PC-9 (cell line): ENCODE results near the gene PITPNC1. TPM values are rescaled to one million over a fixed set of nuclear protein-coding genes. Genes with fewer than 3 reads are reported as not detected.

Experiments used
- BruUV-seq: library from RNA; stranded (reverse); fragments of 400-500 nt; replicated peaks from 2 replicates; lab custom pipeline; 2021; lab: Mats Ljungman, UMichigan
- CTCF ChIA-PET: fragments of 300-600 bp; sonication (Branson Sonifier 250); formaldehyde crosslinking; loops from one replicate; lab custom pipeline; 2022; ENCODE audit warnings: antibody characterized with exemption; lab: Charles Lee
- POLR2A ChIA-PET: fragments of 300-600 bp; sonication (Branson Sonifier 250); formaldehyde crosslinking; loops from one replicate; lab custom pipeline; 2022; ENCODE audit warnings: antibody characterized with exemption; ENCODE audit not compliant: unreplicated experiment; lab: Charles Lee
- DNase-seq, 2 experiments: peaks; one replicate each; pipeline versions ENCODE4 v3.0.0 to v3.0.0-alpha.2; 2015 to 2022; ENCODE audit warnings: mixed read lengths in 1 of 2
- H2AFZ ChIP-seq: fragments of 200-600 bp; sonication (generic); 2 replicates; pipeline ENCODE4 v1.8.1; 2017; ENCODE audit warnings: antibody characterized with exemption
- H3F3A ChIP-seq: fragments of 200-600 bp; sonication (generic); 2 replicates; pipeline ENCODE4 v1.8.1; 2017; ENCODE audit warnings: antibody characterized with exemption, mild to moderate bottlenecking, low read depth; ENCODE audit not compliant: insufficient read depth
- H3K27ac ChIP-seq: fragments of 200-600 bp; sonication (generic); 2 replicates; pipeline ENCODE4 v1.6.1; 2016; ENCODE audit warnings: mixed run types
- H3K27me3 ChIP-seq: fragments of 200-600 bp; sonication (generic); 2 replicates; pipeline ENCODE4 v1.6.1; 2016; ENCODE audit warnings: low read depth, mixed run types; ENCODE audit not compliant: insufficient read depth
- H3K36me3 ChIP-seq: fragments of 200-600 bp; sonication (generic); 2 replicates; pipeline ENCODE4 v1.6.1; 2016; ENCODE audit warnings: low read depth, mixed run types
- H3K4me1 ChIP-seq: fragments of 200-600 bp; sonication (generic); replicated peaks from 2 replicates; pipeline ENCODE4 v1.6.1; 2016; ENCODE audit warnings: mixed run types; ENCODE audit not compliant: insufficient read depth
- H3K4me2 ChIP-seq: fragments of 200-600 bp; sonication (generic); 2 replicates; pipeline ENCODE4 v1.6.1; 2017; ENCODE audit warnings: mixed run types
- H3K4me3 ChIP-seq: fragments of 200-600 bp; sonication (generic); 2 replicates; pipeline ENCODE4 v1.6.1; 2016; ENCODE audit warnings: mixed run types
- H3K79me2 ChIP-seq: fragments of 200-600 bp; sonication (generic); 2 replicates; pipeline ENCODE4 v1.6.1; 2017; ENCODE audit warnings: low read depth, mixed run types
- H3K9me2 ChIP-seq: fragments of 200-600 bp; sonication (generic); 2 replicates; pipeline ENCODE4 v1.8.1; 2017; ENCODE audit warnings: mild to moderate bottlenecking; ENCODE audit not compliant: insufficient read depth
- H3K9me3 ChIP-seq: fragments of 200-600 bp; sonication (generic); 2 replicates; pipeline ENCODE4 v1.8.1; 2016; ENCODE audit warnings: low read depth; ENCODE audit not compliant: insufficient read depth
- H4K20me1 ChIP-seq: fragments of 200-600 bp; sonication (generic); 2 replicates; pipeline ENCODE4 v1.8.1; 2017; ENCODE audit not compliant: insufficient read depth
- EZH2 ChIP-seq: fragments of 200-600 bp; sonication (generic); IDR thresholded peaks from 2 replicates; pipeline ENCODE4 v1.8.0; 2017; ENCODE audit warnings: antibody characterized with exemption, low read depth
- intact Hi-C: fragments of 100-400 bp; cut with micrococcal nuclease; formaldehyde crosslinking; loops from one replicate; pipeline ENCODE4 v1.10.0; 2022; ENCODE audit not compliant: unreplicated experiment
- total RNA-seq: library from RNA; stranded (reverse); gene quantifications from 2 replicates; pipeline ENCODE4 v1.2.3, GENCODE V29; 2021
- TF ChIP-seq, protein P1 (sequence below): fragments of 200-600 bp; sonication (generic); conservative IDR thresholded peaks from 2 replicates; pipeline ENCODE4 v1.6.1; 2017; ENCODE audit warnings: mixed run types, antibody characterized with exemption, mild to moderate bottlenecking, moderate library complexity

The PITPNC1 gene
- total RNA-seq, 1 experiment from 2014 or later, result 6.0 TPM

DNA sequence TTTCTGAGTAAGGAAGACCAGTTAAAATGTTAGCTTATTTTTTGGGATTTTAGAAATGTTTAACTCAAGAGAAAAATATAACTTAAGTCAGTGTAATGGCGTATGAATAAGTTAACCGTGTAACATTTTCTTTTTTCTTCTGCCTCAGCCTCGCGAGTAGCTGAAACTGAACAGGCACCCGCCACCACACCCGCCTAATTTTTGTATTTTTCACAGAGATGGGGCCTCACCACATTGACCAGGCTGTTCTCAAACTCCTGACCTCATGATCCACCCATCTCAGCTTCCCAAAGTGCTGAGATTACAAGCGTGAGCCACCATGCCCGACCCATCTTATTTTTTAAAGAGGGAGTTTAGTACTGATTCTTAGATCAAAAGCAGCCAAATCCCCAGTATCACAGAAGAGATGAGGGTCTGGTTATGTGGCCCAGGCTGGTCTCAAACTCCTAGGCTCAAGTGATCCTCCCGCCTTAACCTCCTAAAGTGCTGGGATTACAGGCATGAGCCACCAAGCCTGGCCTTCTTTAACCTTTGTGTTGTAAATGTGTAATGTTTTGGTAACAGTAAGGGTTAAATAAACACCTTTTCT, 16.8 kb downstream of the PITPNC1 start:
- Histone ChIP-seq H3K27ac (no peak overlapping the region), H4K20me1 (no peaks in the 10 kb centered on the region), H3K9me2 (no peaks in the 10 kb centered on the region), H2AFZ (no peak overlapping the region), H3K36me3 (no peaks in the 10 kb centered on the region), H3K9me3 (no peaks in the 10 kb centered on the region), H3K79me2 (peaks cover 5% of the 10 kb centered on the region; the same call in 1 of the 2 replicates), H3F3A (peaks cover 27% of the 10 kb centered on the region), H3K27me3 (no peaks in the 10 kb centered on the region), H3K4me2 (no peak overlapping the region), H3K4me1 (peaks cover 28% of the 10 kb centered on the region), H3K4me3 (no peak overlapping the region)
- ChIA-PET CTCF (no interaction called here), POLR2A (no interaction called here)
- no peak for DNase-seq
- intact Hi-C loops, result no loop called here
- TF ChIP-seq, protein P1, sequence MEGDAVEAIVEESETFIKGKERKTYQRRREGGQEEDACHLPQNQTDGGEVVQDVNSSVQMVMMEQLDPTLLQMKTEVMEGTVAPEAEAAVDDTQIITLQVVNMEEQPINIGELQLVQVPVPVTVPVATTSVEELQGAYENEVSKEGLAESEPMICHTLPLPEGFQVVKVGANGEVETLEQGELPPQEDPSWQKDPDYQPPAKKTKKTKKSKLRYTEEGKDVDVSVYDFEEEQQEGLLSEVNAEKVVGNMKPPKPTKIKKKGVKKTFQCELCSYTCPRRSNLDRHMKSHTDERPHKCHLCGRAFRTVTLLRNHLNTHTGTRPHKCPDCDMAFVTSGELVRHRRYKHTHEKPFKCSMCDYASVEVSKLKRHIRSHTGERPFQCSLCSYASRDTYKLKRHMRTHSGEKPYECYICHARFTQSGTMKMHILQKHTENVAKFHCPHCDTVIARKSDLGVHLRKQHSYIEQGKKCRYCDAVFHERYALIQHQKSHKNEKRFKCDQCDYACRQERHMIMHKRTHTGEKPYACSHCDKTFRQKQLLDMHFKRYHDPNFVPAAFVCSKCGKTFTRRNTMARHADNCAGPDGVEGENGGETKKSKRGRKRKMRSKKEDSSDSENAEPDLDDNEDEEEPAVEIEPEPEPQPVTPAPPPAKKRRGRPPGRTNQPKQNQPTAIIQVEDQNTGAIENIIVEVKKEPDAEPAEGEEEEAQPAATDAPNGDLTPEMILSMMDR, result no peak
- no TSS peak for BruUV-seq

DNA sequence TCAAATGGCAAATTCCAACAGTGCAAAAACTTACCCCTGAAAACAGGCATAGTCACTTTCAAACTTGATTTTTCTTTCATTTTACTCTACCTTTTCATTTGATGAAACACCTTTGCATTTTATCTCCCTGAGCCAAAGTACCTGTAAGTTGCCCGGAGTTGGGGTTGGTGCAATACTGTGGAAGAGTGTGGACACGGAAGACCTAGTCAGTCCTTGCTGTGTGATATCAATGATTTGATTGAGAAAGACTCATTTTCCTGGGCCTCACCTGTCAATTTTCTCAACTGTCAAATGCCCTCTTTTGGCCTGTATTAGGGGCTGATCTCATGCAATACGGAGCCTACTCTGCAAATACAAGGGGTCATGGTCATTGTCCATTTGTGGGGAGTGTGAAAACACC, 22.6 kb downstream of the PITPNC1 start:
- no peak overlapping the region for H3K4me2 ChIP-seq
- TF ChIP-seq, protein P1, result no peak
- TF ChIP-seq EZH2, result no peak
- H3K9me3 ChIP-seq, result no peaks in the 10 kb centered on the region
- H3K4me3 ChIP-seq, result no peak overlapping the region
- intact Hi-C loops, result no loop called here
- no peaks in the 10 kb centered on the region for H3K27me3 ChIP-seq
- ChIA-PET CTCF (no interaction called here), POLR2A (no interaction called here)
- BruUV-seq, result no TSS peak
- no peaks in the 10 kb centered on the region for H3K36me3 ChIP-seq
- no peaks in the 10 kb centered on the region for H3K4me1 ChIP-seq
- no peaks in the 10 kb centered on the region for H4K20me1 ChIP-seq
- no peak for DNase-seq
- no peaks in the 10 kb centered on the region for H3K9me2 ChIP-seq
- no peak overlapping the region for H3K27ac ChIP-seq
- no peaks in the 10 kb centered on the region for H3K79me2 ChIP-seq
- H3F3A ChIP-seq, result no peaks in the 10 kb centered on the region
- no peak overlapping the region for H2AFZ ChIP-seq

DNA sequence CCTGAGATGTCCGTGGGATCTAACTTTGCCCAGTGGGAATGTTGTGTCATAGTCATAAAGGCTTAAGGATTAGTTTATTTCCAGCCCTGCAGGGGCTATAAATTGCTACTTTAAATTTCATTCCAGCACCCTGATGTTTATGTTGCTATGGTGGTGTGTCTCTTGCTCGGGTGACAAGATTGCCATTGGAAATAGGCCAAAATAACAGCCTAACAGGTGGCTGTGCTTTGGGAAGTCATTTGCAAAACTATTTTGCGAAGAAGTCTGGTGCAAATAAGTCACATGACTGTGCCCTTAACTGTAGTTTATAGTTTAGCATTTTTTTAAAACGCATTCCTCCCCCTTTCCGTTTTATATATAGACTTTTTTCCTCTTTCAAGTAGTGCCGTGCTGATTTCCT, 23.1 kb downstream of the PITPNC1 start:
- Histone ChIP-seq H3K79me2 (no peaks in the 10 kb centered on the region), H4K20me1 (no peaks in the 10 kb centered on the region), H3K9me3 (no peaks in the 10 kb centered on the region), H3K4me1 (no peaks in the 10 kb centered on the region), H3K27ac (no peak overlapping the region), H3K36me3 (no peaks in the 10 kb centered on the region), H3K4me3 (no peak overlapping the region), H3K9me2 (no peaks in the 10 kb centered on the region), H2AFZ (no peak overlapping the region), H3F3A (no peaks in the 10 kb centered on the region), H3K27me3 (no peaks in the 10 kb centered on the region), H3K4me2 (no peak overlapping the region)
- intact Hi-C loops, result no loop called here
- TF ChIP-seq, protein P1, result no peak
- no peak for TF ChIP-seq EZH2
- ChIA-PET POLR2A (no interaction called here), CTCF (no interaction called here)
- BruUV-seq, result no TSS peak
- no peak for DNase-seq
